ENCODE results near the gene RADIL. TPM values are rescaled to one million over a fixed set of nuclear protein-coding genes. Genes with fewer than 3 reads are reported as not detected.

RADIL gene
- total RNA-seq, 2 donors from 2014 or later = 0.08 to 0.56 TPM

DNA sequence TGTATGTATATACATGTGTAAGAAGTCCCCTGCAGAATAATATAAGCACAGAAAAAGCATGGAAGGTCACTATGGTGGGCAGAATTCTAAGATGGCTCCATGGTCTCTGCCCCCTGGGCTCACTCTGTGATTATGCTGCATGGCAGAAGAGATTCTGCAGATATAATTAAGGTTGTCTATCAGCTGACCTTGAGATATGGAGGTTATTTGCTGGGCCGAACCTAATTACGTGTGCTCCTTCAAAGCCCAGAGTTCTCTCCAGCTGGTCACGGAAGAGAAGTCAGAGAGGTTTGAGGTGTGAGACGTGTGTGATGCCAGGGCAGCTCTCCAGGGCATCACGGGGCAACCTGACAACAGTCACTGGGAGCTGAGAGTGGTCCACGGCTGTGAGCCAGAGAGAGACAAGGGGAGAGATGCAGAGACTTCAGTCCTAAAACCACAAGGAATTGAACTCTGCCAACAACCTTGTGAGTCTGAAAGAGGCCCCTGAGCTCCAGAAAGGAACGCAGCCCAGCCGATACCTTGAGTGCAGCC lies 33.2 kb downstream of the RADIL start:
- H3K9me3 Mint-ChIP-seq = no peaks in the 10 kb centered on the region
- no peaks in the 10 kb centered on the region for H3K36me3 Mint-ChIP-seq (ENCODE audit: low read depth)
- no peak for ATAC-seq (replicated peaks)
- H3K4me3 Mint-ChIP-seq = no peak overlapping the region
- no peak overlapping the region for H3K27ac Mint-ChIP-seq
- no peaks in the 10 kb centered on the region for H3K4me1 Mint-ChIP-seq
- peaks cover 4% of the 10 kb centered on the region for H3K27me3 Mint-ChIP-seq

DNA sequence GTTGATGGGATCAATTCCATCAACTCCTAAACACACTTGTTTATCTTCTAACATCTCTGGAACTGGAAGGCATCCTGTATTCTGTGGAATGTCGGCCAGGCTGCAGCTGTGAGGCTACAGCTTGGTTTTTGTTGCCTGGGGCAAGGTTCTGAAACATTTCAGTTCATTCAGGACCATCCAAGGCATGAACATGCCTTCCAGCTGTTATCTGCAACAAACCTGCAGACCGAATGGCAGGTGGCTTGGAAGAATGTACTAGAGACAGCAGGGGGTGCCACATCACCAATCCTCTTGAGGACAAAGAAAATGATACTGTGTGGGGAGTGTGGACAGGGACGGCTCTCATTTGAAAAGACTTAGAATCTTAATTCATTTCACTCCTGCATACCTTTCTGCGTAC lies 34.1 kb downstream of the RADIL start:
- peaks cover 7% of the 10 kb centered on the region for H3K27me3 Mint-ChIP-seq
- no peak for ATAC-seq (replicated peaks)
- no peak overlapping the region for H3K27ac Mint-ChIP-seq
- H3K36me3 Mint-ChIP-seq (ENCODE audit: low read depth) = no peaks in the 10 kb centered on the region
- no peaks in the 10 kb centered on the region for H3K4me1 Mint-ChIP-seq
- H3K9me3 Mint-ChIP-seq = no peaks in the 10 kb centered on the region
- no peak overlapping the region for H3K4me3 Mint-ChIP-seq

DNA sequence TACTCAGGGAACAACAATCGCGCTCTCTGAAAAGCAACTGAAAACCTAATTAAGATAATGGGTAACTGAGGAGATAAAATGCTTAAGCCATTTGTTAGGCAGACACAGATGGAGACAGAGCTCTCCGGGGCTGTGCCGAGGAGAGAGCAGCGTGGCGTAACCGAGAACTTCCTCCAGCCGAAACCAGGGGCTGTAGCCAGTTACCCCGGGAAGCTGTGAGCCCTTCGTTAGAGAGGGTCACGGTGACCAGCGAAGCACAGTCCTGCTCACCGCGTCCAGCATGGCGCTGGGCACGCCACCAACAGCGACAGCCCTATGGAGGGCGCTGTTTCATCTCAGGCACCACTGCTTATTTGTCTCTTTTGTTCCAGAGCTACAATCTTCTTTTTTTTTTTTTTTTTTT lies 37.8 kb downstream of the RADIL start:
- no peak for ATAC-seq (replicated peaks)

DNA sequence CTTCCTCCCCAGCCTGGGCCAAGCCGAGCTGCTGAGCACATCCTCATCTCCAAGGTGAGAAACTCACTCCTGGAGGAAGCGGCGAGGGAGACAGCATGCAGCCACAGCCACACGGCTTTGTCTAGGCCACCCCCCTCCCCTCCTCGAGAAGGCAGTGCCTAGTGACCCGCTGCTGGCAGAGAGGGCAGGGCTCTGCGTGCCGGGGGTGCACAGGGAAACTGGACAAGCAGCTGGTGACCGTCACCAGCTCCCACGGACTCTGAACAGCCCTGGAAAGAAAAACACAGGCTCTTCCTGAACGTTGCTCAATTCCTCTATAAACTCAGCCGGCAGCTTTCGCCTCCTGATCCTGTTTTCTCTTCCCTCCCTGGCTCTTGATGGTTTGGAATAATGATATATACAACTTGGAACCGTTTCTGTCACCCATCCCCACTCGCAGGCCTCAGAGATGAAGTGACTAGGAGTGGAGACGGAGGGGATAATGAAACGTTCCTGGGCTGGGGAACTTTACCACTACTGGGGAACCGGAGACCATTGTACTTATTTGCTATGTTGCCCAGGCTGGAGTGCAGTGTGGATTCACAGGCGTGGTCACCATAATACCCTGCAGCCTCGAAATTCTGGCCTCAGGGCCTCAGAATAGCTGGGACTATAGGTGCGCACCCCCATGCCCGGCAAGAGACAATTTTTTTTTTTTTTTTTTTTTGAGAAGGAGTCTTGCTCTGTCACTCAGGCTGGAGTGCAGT lies 41.0 kb downstream of the RADIL start:
- H3K4me1 Mint-ChIP-seq = no peaks in the 10 kb centered on the region
- no peak for ATAC-seq (replicated peaks)
- H3K9me3 Mint-ChIP-seq = no peaks in the 10 kb centered on the region
- peaks cover 9% of the 10 kb centered on the region for H3K27me3 Mint-ChIP-seq
- H3K36me3 Mint-ChIP-seq (ENCODE audit: low read depth) = no peaks in the 10 kb centered on the region
- H3K27ac Mint-ChIP-seq = no peak overlapping the region
- H3K4me3 Mint-ChIP-seq = no peak overlapping the region

More for the DNA sequence above, 37.8 kb downstream of the RADIL start:
- H3K4me1 Mint-ChIP-seq = no peaks in the 10 kb centered on the region
- H3K4me3 Mint-ChIP-seq = no peak overlapping the region
- H3K9me3 Mint-ChIP-seq = no peaks in the 10 kb centered on the region
- H3K27me3 Mint-ChIP-seq = peaks cover 7% of the 10 kb centered on the region
- H3K27ac Mint-ChIP-seq = no peak overlapping the region
- H3K36me3 Mint-ChIP-seq (ENCODE audit: low read depth) = no peaks in the 10 kb centered on the region

DNA sequence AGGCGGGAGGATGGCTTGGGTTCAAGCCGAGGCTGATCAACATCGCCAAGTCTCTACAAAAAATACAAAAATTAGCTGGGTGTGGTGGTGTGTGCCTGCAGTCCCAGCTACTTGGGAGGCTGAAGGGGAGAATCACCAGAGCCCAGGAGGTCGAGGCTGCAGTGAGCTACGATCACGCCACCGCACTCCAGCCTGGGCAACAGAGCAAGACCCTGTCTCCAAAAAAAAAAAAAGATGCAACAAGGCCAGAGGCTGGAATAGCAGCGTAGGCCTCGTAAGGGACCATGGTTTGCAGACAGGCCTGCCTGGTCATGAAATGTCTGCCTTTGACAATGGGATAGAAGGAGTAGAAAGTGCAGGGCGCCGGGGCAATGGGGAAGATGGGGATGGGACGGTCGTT lies 41.7 kb downstream of the RADIL start:
- H3K4me1 Mint-ChIP-seq = no peaks in the 10 kb centered on the region
- no peaks in the 10 kb centered on the region for H3K9me3 Mint-ChIP-seq
- peaks cover 11% of the 10 kb centered on the region for H3K27me3 Mint-ChIP-seq
- H3K36me3 Mint-ChIP-seq (ENCODE audit: low read depth) = no peaks in the 10 kb centered on the region
- no peak overlapping the region for H3K27ac Mint-ChIP-seq
- H3K4me3 Mint-ChIP-seq = no peak overlapping the region
- no peak for ATAC-seq (replicated peaks)

DNA sequence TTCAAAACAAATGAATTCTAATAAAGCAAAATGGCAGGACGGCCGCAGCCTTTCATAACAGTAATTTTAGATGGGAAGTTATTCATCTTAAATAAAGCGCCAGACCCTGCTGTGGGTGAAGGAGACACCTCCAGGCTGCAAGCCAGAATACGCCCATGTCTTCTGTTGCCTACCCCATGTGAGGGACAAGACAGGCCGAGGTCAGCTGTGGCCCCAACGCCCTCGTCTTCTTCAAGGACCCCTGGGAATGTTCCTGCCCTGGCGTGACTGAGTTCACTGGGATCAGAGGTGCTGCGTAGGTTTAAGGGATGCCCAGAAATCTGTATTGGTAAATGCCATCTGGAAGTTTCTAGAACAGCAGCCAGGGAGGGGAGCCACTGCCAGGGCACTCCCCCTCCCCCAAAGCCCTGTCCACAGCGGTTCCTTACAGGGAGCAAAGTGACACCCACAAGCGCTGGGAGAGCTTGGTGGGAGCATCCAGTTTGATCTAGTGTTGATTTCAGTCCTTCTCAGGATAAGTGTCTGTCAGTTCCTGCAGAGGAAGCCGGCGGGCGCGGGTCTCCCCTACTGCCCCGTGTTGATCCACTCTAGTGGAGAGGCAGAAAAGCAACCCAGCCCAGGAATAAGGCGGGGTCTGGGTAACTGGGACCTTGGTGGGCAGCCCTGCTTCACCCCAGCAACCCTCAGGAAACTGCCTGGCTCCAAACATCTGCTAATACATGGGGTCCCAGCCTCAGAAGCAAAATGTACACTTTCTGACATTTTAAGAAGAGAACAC lies 42.3 kb downstream of the RADIL start:
- H3K27ac Mint-ChIP-seq = no peak overlapping the region
- no peaks in the 10 kb centered on the region for H3K36me3 Mint-ChIP-seq (ENCODE audit: low read depth)
- H3K27me3 Mint-ChIP-seq = peaks cover 11% of the 10 kb centered on the region
- ATAC-seq (replicated peaks) = no peak
- H3K9me3 Mint-ChIP-seq = no peaks in the 10 kb centered on the region
- no peak overlapping the region for H3K4me3 Mint-ChIP-seq
- no peaks in the 10 kb centered on the region for H3K4me1 Mint-ChIP-seq

DNA sequence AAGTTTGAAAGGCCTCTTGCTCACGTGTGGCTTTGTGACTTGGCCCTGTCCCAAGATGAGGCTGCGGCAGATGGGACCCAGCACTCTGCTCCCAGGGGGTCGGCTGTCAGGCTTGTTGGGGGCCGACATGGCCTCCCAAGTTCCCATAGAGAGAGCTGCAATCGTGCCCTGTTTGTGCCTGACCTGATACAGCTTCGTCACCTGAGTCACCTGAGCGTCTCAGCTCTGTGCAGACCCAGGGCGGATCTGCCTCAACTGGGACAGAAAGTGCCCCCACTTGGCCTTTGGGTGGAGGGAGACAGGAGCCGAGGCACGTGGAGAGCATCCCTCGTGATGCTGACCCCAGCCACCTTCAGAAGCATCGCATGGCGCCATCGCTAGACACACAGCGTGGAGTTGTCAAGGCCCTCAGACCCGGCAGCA lies 43.4 kb downstream of the RADIL start:
- Mint-ChIP-seq H3K9me3 (no peaks in the 10 kb centered on the region), H3K27me3 (peaks cover 5% of the 10 kb centered on the region), H3K4me1 (no peaks in the 10 kb centered on the region), H3K36me3 (ENCODE audit: low read depth) (no peaks in the 10 kb centered on the region), H3K27ac (no peak overlapping the region), H3K4me3 (no peak overlapping the region)
- no peak for ATAC-seq (replicated peaks)

DNA sequence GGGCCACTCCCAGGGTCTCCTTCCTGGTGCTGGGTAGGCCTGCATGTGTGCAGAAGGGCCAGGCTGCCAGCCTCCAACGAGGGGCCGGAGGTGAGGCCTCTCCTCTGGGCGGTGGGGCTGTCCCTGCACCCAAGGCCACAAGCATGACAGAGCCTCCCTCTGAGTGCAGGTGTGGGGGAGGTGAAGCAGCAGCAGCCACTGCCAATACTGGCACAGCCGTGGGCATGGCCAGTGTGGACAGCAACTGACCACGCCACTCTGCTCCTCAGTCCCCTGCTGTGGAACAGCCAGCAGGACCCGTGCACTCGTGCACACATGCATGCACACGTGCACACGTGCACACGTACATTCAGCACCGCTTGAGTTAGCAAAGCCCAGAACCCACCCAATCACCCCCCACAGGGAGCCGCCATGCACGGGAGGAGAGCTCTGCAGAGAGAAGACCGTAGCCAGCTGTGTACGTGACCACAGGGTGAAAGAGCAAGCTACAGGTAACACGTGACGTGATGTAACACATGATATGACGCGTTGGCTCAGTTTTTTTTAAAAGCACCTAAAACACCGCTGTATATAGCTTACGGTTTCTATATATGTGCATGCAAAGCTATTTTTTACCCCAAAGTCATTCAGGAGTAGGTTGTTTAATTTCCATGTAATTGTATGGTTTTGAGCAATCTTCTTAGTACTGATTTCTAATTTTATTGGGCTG lies 44.7 kb downstream of the RADIL start:
- no peak overlapping the region for H3K27ac Mint-ChIP-seq
- H3K36me3 Mint-ChIP-seq (ENCODE audit: low read depth) = no peaks in the 10 kb centered on the region
- no peak overlapping the region for H3K4me3 Mint-ChIP-seq
- no peaks in the 10 kb centered on the region for H3K4me1 Mint-ChIP-seq
- peaks cover 4% of the 10 kb centered on the region for H3K27me3 Mint-ChIP-seq
- ATAC-seq (replicated peaks) = no peak
- no peaks in the 10 kb centered on the region for H3K9me3 Mint-ChIP-seq

DNA sequence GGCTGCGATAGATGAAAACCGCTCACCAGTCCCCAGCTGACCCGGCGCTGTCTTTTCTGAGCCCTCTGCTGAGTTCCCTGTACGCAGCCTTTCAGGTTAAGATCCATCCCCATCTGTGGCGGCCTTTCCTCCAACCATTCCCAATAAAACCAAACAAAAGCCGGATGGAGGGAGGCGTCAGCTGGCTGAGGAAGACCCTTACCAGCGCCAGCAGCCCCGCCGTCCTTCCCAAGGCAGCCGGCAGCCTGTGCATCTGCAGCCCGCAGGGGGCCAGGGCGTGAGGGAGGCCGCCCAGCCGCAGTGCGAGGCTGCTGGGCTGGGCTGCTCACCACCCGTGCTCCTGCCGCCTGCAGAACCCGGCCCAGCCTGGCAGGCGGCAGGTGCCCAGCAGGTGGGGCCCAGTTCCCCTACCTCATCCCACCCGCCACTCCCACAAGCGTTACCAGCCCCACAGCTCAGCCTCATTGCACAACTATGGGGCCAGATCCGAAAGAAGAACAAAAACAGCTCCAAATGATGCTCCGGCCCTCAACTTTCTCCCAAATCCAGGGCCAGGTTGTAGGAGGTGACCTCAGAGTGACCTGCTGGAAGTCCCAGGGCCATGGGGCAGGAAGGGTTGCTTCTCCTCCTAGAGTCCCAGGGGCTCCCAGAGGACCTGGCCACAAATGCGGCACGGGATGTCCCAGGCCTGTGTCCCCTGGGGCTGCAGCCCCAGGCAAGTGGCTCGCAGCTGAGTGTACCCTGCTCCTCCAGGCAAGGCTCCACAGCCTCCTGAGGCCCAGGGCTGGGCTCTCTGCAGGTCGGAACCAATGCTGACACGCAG lies 45.5 kb downstream of the RADIL start:
- Mint-ChIP-seq H3K9me3 (no peaks in the 10 kb centered on the region), H3K27me3 (peaks cover 4% of the 10 kb centered on the region), H3K4me3 (no peak overlapping the region), H3K27ac (no peak overlapping the region), H3K36me3 (ENCODE audit: low read depth) (no peaks in the 10 kb centered on the region), H3K4me1 (no peaks in the 10 kb centered on the region)
- ATAC-seq (replicated peaks) = no peak

DNA sequence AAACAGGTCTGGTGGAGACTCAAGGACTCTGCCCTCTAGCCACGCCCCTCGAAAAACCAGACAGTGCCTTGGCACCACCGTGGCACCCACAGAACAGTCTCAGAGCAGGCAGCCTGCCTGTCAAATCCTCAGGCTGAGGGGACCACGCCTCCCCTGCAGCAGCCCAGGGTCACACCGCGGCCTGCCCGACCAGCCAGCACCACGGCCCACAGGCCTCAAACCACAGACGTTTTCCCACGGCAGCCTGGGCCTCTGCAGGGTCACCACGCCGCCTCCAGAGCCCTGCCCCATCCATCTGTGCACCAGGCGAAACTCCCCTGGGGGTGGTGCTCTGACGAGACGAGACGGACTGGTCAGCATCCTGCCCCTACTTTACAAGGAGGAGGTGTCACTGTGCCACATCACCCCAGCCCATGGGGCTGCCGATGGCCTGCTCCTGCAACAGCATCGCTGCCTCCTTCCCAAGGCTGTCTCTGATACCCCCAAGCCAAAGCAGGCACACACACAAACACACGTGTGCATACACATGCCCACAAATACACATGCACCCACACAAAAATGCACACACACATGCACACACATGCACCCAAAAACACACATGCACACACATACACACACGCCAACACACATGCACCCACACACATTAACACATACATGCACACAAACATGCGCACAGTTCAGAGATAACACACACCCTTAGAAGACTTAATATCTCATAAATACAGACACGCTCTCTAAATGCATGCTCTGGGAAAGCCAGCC lies 46.3 kb downstream of the RADIL start:
- Mint-ChIP-seq H3K4me1 (no peaks in the 10 kb centered on the region), H3K27me3 (peaks cover 4% of the 10 kb centered on the region)

DNA sequence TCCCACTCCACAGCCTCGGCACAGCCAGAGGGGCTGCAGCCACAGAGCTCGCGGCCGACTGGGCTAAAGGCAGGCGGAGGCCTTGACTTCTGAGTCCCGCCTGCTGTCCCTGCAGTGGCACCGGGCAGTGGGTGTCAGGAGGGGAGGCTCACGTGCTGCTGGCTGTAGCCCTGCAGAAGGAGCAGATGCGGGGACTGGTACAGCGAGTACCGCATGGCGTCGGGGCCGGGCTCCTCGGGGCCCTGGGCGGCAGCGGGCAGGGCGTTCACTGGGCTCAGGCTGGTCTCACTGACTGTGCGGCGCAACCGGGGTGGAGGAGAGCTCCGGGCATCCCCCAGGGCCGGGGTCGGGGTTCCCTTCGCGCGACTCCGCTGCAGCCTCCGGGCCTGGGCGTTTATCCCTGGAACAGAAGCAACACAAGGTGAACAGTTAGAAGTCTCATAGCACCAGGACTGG lies 47.3 kb downstream of the RADIL start:
- Mint-ChIP-seq H3K4me1 (no peaks in the 10 kb centered on the region), H3K9me3 (no peaks in the 10 kb centered on the region), H3K4me3 (no peak overlapping the region), H3K27ac (no peak overlapping the region), H3K27me3 (peaks cover 4% of the 10 kb centered on the region), H3K36me3 (ENCODE audit: low read depth) (no peaks in the 10 kb centered on the region)
- ATAC-seq (replicated peaks) = no peak

More for the DNA sequence above, 46.3 kb downstream of the RADIL start:
- Mint-ChIP-seq H3K36me3 (ENCODE audit: low read depth) (no peaks in the 10 kb centered on the region), H3K9me3 (no peaks in the 10 kb centered on the region), H3K4me3 (no peak overlapping the region), H3K27ac (no peak overlapping the region)
- ATAC-seq (replicated peaks) = no peak

DNA sequence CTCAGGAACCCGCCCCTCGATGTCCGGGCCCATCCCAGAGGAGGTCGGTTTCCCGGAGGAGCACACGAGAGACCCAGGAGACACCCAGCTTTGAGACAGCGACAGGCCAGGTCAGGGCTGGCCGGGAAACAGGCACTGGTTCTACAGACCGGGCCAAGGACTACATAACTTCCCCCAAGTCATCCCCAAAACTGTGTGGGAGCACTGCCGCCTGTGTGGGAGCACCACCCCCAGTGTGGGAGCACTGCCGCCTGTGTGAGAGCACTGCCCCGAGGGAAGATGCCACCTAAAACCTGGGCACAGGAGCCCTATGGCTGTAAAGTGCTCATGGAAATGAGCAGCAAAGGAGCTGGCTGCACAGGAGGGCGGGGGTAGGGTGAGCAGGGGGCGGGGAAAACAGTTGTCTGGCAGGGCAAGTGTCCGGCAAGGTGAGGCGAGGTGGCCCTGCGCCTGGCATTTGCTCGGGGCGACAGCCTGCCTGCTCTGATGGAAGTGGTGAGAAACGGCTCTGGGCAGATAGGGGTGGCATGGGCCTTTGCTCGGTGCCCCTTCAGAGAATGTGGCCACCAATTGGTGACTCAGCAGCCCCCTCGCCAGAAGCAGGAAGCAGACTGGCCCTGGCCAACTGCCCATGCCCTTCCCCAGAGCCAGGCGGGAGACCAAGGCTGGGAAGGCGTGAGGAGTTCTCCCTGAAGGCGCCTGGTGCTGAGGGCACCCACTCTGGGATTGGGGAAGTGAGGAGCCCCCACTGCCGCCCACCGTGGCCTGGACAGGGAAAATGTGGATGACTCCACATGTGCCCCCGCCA lies 47.9 kb downstream of the RADIL start:
- H3K4me3 Mint-ChIP-seq = no peak overlapping the region
- ATAC-seq (replicated peaks) = no peak

More for the DNA sequence above, 47.9 kb downstream of the RADIL start:
- no peaks in the 10 kb centered on the region for H3K4me1 Mint-ChIP-seq
- H3K9me3 Mint-ChIP-seq = no peaks in the 10 kb centered on the region
- H3K27me3 Mint-ChIP-seq = peaks cover 4% of the 10 kb centered on the region
- no peak overlapping the region for H3K27ac Mint-ChIP-seq
- H3K36me3 Mint-ChIP-seq (ENCODE audit: low read depth) = no peaks in the 10 kb centered on the region
